Activated naive CD4-positive, alpha-beta T cell (primary cell): ENCODE measurements around the gene SGK1.

ENCODE experiments used
- DNase-seq, 4 experiments: peaks; one replicate each; lab custom pipeline; 2025; lab: John Stamatoyannopoulos, UW

Gene SGK1

GRCh38 chr6:134123666-134124208 lies 194.2 kb downstream of the SGK1 start:
- peak in 1 of 4 experiments; percentile 8 for DNase-seq

GRCh38 chr6:134122775-134123174 lies 195.1 kb downstream of the SGK1 start:
- DNase-seq: no peak

- DNase-seq: no peak
Measured at GRCh38 chr6:134119486-134119885, 198.4 kb downstream of the SGK1 start.
